SK-N-SH (cell line): ENCODE measurements around the gene HDGF. TPM values are rescaled to one million over a fixed set of nuclear protein-coding genes. Genes with fewer than 3 reads are reported as not detected.

ENCODE experiments used
- CTCF ChIA-PET: fragments of 300-600, 350-600 bp; formaldehyde crosslinking; extraction: SDS; loops from one replicate; lab custom pipeline; 2021; lab: Yijun Ruan, JAX
- POLR2A ChIA-PET: fragments of 350-600 bp; sonication (Branson Sonifier 250); formaldehyde crosslinking; extraction: SDS; loops from one replicate; lab custom pipeline; 2020; ENCODE audit warnings: antibody characterized with exemption, inconsistent platforms; lab: Yijun Ruan, JAX
- DNase-seq: peaks from one replicate; pipeline ENCODE4 v3.0.0; 2012
- H2AFZ ChIP-seq: fragments of 200-600 bp; sonication (generic); 2 replicates; pipeline ENCODE4 v1.8.1; 2016; ENCODE audit warnings: antibody characterized with exemption, mild to moderate bottlenecking, low read depth
- H3F3A ChIP-seq: fragments of 200-600 bp; sonication (generic); replicated peaks from 2 replicates; pipeline ENCODE3; 2016; ENCODE audit warnings: antibody characterized with exemption, mild to moderate bottlenecking; ENCODE audit not compliant: insufficient read depth
- H3K27ac ChIP-seq, 2 experiments: fragments of 200-500 bp in 1 of 2; fragments of 200-600 bp in 1 of 2; sonication (Bioruptor generic) in 1 of 2; sonication (generic), shearing (Covaris generic) in 1 of 2; 2 replicates each; pipeline versions ENCODE4 v1.5.1 to v1.6.1; 2014 to 2016; ENCODE audit warnings: low read depth in 2 of 2, inconsistent platforms in 1 of 2, low read length in 1 of 2, mild to moderate bottlenecking in 1 of 2, mixed read lengths in 1 of 2
- H3K27me3 ChIP-seq: fragments of 200-600 bp; sonication (generic), shearing (Covaris generic); 2 replicates; pipeline ENCODE4 v1.6.1; 2016; ENCODE audit warnings: mixed run types; ENCODE audit not compliant: insufficient read depth
- H3K36me3 ChIP-seq, 2 experiments: fragments of 200-500 bp in 1 of 2; fragments of 200-600 bp in 1 of 2; sonication (Bioruptor generic) in 1 of 2; sonication (generic) in 1 of 2; replicated peaks in 1 of 2; 2 replicates each; pipeline versions ENCODE3 to v1.5.1; 2014 to 2016; ENCODE audit warnings: low read length in 1 of 2, mild to moderate bottlenecking in 1 of 2; ENCODE audit not compliant: insufficient read depth in 2 of 2, control insufficient read depth in 1 of 2
- H3K4me1 ChIP-seq, 2 experiments: fragments of 200-500 bp in 1 of 2; fragments of 200-600 bp in 1 of 2; sonication (Bioruptor generic) in 1 of 2; sonication (generic), shearing (Covaris generic) in 1 of 2; 2 replicates each; pipeline versions ENCODE4 v1.5.1 to v1.6.1; 2014 to 2016; ENCODE audit warnings: low read depth in 1 of 2, low read length in 1 of 2, mixed run types in 1 of 2; ENCODE audit not compliant: insufficient read depth in 2 of 2, control insufficient read depth in 1 of 2
- H3K4me2 ChIP-seq: fragments of 200-600 bp; sonication (generic), shearing (Covaris generic); 2 replicates; pipeline ENCODE4 v1.6.1; 2017; ENCODE audit warnings: mixed run types
- H3K4me3 ChIP-seq, 2 experiments: fragments of 200-500 bp in 1 of 2; fragments of 200-600 bp in 1 of 2; sonication (Bioruptor generic) in 1 of 2; sonication (generic), shearing (Covaris generic) in 1 of 2; 2 replicates each; pipeline versions ENCODE4 v1.5.1 to v1.8.1; 2014 to 2016; ENCODE audit warnings: low read depth in 2 of 2, inconsistent platforms in 1 of 2, low read length in 1 of 2, mild to moderate bottlenecking in 1 of 2, mixed read lengths in 1 of 2, moderate library complexity in 1 of 2
- H3K79me2 ChIP-seq: fragments of 200-600 bp; sonication (generic); 2 replicates; pipeline ENCODE4 v1.8.1; 2017; ENCODE audit warnings: mild to moderate bottlenecking; ENCODE audit not compliant: insufficient read depth
- H3K9ac ChIP-seq: fragments of 200-600 bp; sonication (generic); 2 replicates; pipeline ENCODE4 v1.6.1; 2017; ENCODE audit warnings: mixed run types
- H3K9me2 ChIP-seq: fragments of 200-600 bp; sonication (generic); 2 replicates; pipeline ENCODE4 v1.6.1; 2017; ENCODE audit warnings: mixed run types
- H3K9me3 ChIP-seq: fragments of 200-600 bp; sonication (generic); 2 replicates; pipeline ENCODE4 v1.6.1; 2017; ENCODE audit warnings: mixed run types, mild to moderate bottlenecking, moderate library complexity
- H4K20me1 ChIP-seq: fragments of 200-600 bp; sonication (generic); 2 replicates; pipeline ENCODE4 v1.6.1; 2017; ENCODE audit warnings: mild to moderate bottlenecking, mixed run types; ENCODE audit not compliant: insufficient read depth
- CHD2 ChIP-seq: fragments of 150-350 bp; IDR thresholded peaks from 2 replicates; pipeline ENCODE4 v1.6.1; 2018; ENCODE audit warnings: low read length; ENCODE audit not compliant: partially characterized antibody
- CTCF ChIP-seq: fragments of 200-600 bp; sonication (generic); IDR thresholded peaks from 2 replicates; pipeline ENCODE4 v1.6.1; 2017; ENCODE audit warnings: antibody characterized with exemption, mild to moderate bottlenecking, moderate library complexity
- ELF1 ChIP-seq: IDR thresholded peaks from 2 replicates; pipeline ENCODE4 v1.4.0; 2012
- EP300 ChIP-seq, 2 experiments: IDR thresholded peaks; 2 replicates each; pipeline versions ENCODE4 v1.4.0 to v1.6.1; 2012; ENCODE audit warnings: borderline replicate concordance in 1 of 2, low read depth in 1 of 2, low read length in 1 of 2
- EZH2phosphoT487 ChIP-seq: fragments of 200-600 bp; sonication (generic); IDR thresholded peaks from 2 replicates; pipeline ENCODE4 v1.6.1; 2017; ENCODE audit warnings: low read depth, mixed run types, mild to moderate bottlenecking, antibody characterized with exemption, moderate library complexity, borderline replicate concordance
- FOSL2 ChIP-seq: IDR thresholded peaks from 2 replicates; pipeline ENCODE4 v1.4.0; 2012; ENCODE audit warnings: low read depth, mild to moderate bottlenecking, moderate library complexity, borderline replicate concordance
- FOXJ3 ChIP-seq: sonication (generic); formaldehyde crosslinking; IDR thresholded peaks from 2 replicates; pipeline ENCODE4 v1.5.1; 2020; ENCODE audit warnings: mild to moderate bottlenecking, missing genetic modification reagents
- GABPA ChIP-seq: IDR thresholded peaks from 2 replicates; pipeline ENCODE4 v1.4.0; 2012; ENCODE audit warnings: low read depth, mild to moderate bottlenecking
- GATA2 ChIP-seq: sonication (generic); formaldehyde crosslinking; IDR thresholded peaks from 2 replicates; pipeline ENCODE4 v1.5.0; 2020; ENCODE audit warnings: mild to moderate bottlenecking, missing genetic modification reagents
- IRF3 ChIP-seq: fragments of 150-350 bp; IDR thresholded peaks from 2 replicates; pipeline ENCODE4 v1.6.1; 2016; ENCODE audit warnings: mild to moderate bottlenecking, low read depth, low read length
- MAX ChIP-seq: IDR thresholded peaks from 2 replicates; pipeline ENCODE4 v1.4.0; 2012; ENCODE audit warnings: low read depth
- MEF2A ChIP-seq: IDR thresholded peaks from 2 replicates; pipeline ENCODE4 v1.4.0; 2012; ENCODE audit warnings: low read depth, borderline replicate concordance
- MXI1 ChIP-seq: IDR thresholded peaks from 2 replicates; pipeline ENCODE4 v1.6.1; 2012; ENCODE audit warnings: mild to moderate bottlenecking, low read depth, low read length, improper control_type of control experiment
- NFIC ChIP-seq: IDR thresholded peaks from 2 replicates; pipeline ENCODE4 v1.4.0; 2012; ENCODE audit warnings: borderline replicate concordance
- NRF1 ChIP-seq: IDR thresholded peaks from 2 replicates; pipeline ENCODE4 v1.6.1; 2012; ENCODE audit warnings: low read depth, mild to moderate bottlenecking, low read length
- POLR2AphosphoS5 ChIP-seq: IDR thresholded peaks from 2 replicates; pipeline ENCODE4 v1.6.1; 2012; ENCODE audit warnings: low read depth, low read length
- RCOR1 ChIP-seq: fragments of 150-350 bp; IDR thresholded peaks from 2 replicates; pipeline ENCODE4 v1.6.1; 2017; ENCODE audit warnings: antibody characterized with exemption, low read length
- REST ChIP-seq: IDR thresholded peaks from 2 replicates; pipeline ENCODE4 v1.6.1; 2012; ENCODE audit warnings: mild to moderate bottlenecking, low read depth, low read length, moderate library complexity
- SIN3A ChIP-seq: IDR thresholded peaks from 2 replicates; pipeline ENCODE4 v1.6.1; 2012; ENCODE audit warnings: low read depth, mild to moderate bottlenecking, low read length, moderate library complexity, borderline replicate concordance
- TAF1 ChIP-seq: IDR thresholded peaks from 2 replicates; pipeline ENCODE4 v1.6.1; 2012; ENCODE audit warnings: low read depth, mild to moderate bottlenecking, low read length, moderate library complexity, borderline replicate concordance
- TCF12 ChIP-seq: IDR thresholded peaks from 2 replicates; pipeline ENCODE4 v1.4.0; 2012
- YY1 ChIP-seq: IDR thresholded peaks from 2 replicates; pipeline ENCODE4 v1.4.0; 2012; ENCODE audit warnings: low read depth, mild to moderate bottlenecking
- ZBTB33 ChIP-seq: IDR thresholded peaks from 2 replicates; pipeline ENCODE4 v1.4.0; 2012; ENCODE audit warnings: low read depth, borderline replicate concordance
- WGBS: methylation state at CpG from one replicate; pipeline ENCODE4 v1.1.6; 2017; ENCODE audit warnings: low lambda C conversion rate; 5-methylcytosine and 5-hydroxymethylcytosine counted together
- polyA plus RNA-seq, 3 experiments: library from polyadenylated mRNA; depleted of rRNA; stranded (reverse); fragments of >200 nt; gene quantifications; 2 replicates each; pipeline ENCODE4 v1.2.3, GENCODE V29; 2012

Gene HDGF
- polyA plus RNA-seq, 1 of the 3 experiments (the other 2 are of a cell fraction): 152 TPM

GRCh38 chr1:156746728-156747631 lies 4.5 kb downstream of the HDGF start:
- peak overlapping the region; percentile 78 to 98 for H3K4me3 ChIP-seq
- peak overlapping the region; percentile 100 for H3K27ac ChIP-seq
- no peaks in the 10 kb centered on the region for H3K9me3 ChIP-seq
- H4K20me1 ChIP-seq: no peaks in the 10 kb centered on the region
- under 1% methylated on average over 12 of the region's 29 CpGs for WGBS
- CTCF ChIA-PET: interaction anchor here (0.6 to 8.6 kb wide), 18 partner anchors 9 to 113 kb away, joined by 3 to 42 read pairs (median 4); partner anchors contain the start of genes NTRK1 and PRCC
- peak; percentile 91 for DNase-seq
- H3F3A ChIP-seq: peaks cover 51% of the 10 kb centered on the region
- peak overlapping the region; percentile 88 for H3K4me2 ChIP-seq
- H3K79me2 ChIP-seq: peaks cover 73% of the 10 kb centered on the region
- H3K9me2 ChIP-seq: no peaks in the 10 kb centered on the region
- H3K36me3 ChIP-seq: peaks cover 12 to 37% of the 10 kb centered on the region in 2 experiments
- no peaks in the 10 kb centered on the region for H3K27me3 ChIP-seq
- no peak overlapping the region; the same call in 1 of the 2 replicates for H2AFZ ChIP-seq
- H3K9ac ChIP-seq: peak overlapping the region; percentile 100
- peaks cover 37 to 48% of the 10 kb centered on the region in 2 experiments for H3K4me1 ChIP-seq
- POLR2A ChIA-PET: interaction anchor here (0.6 to 2.2 kb wide), 4 partner anchors 18 to 55 kb away, joined by 3 to 7 read pairs (median 4); partner anchors contain the start of genes ISG20L2, METTL25B and PRCC
- TF ChIP-seq NRF1: no peak
- 0 out of 2 replicates have a peak, but pooled peaks have one; percentile 12 for TF ChIP-seq SIN3A
- no peak for TF ChIP-seq IRF3
- TF ChIP-seq EP300 (IDR thresholded peaks at IDR 0.05; ENCODE audit: borderline replicate concordance in 1 of 2, low read depth in 1 of 2, low read length in 1 of 2): peak; percentile 14 to 34; a peak in 1 of 4 replicates
- TF ChIP-seq REST: peak; percentile 33; the same call in 1 of the 2 replicates
- TF ChIP-seq MEF2A: no peak
- no peak for TF ChIP-seq GATA2 (CRISPR knock-in tag)
- TF ChIP-seq TAF1: peak; percentile 12; the same call in 1 of the 2 replicates
- peak; percentile 77 for TF ChIP-seq MXI1
- TF ChIP-seq FOSL2: peak; percentile 61
- TF ChIP-seq EZH2phosphoT487: no peak
- TF ChIP-seq NFIC: no peak
- TF ChIP-seq FOXJ3 (CRISPR knock-in tag): no peak
- peak; percentile 80 for TF ChIP-seq MAX
- TF ChIP-seq RCOR1: peak; percentile 48
- peak; percentile 16 for TF ChIP-seq TCF12
- TF ChIP-seq YY1: peak; percentile 79
- no peak; the same call in 1 of the 2 replicates for TF ChIP-seq ELF1
- peak; percentile 56 for TF ChIP-seq CHD2
- no peak for TF ChIP-seq ZBTB33
- TF ChIP-seq POLR2AphosphoS5: peak; percentile 75
- peak; percentile 51 for TF ChIP-seq GABPA
- peak; percentile 46 for TF ChIP-seq CTCF
